Measurements from ENCODE around the gene MSRB2. TPM values are rescaled to one million over a fixed set of nuclear protein-coding genes. Genes with fewer than 3 reads are reported as not detected.

Gene MSRB2
- total RNA-seq: 9.9 and 12.3 TPM in 2 replicates

GRCh38 chr10:23095404-23095965 is at the start of gene MSRB2:
TSS of gene MSRB2 (plus strand) at chr10:23095579. CDS start at chr10:23095609, 30 bp downstream.

Other genes with a start within 250 kb of the MSRB2 start
- under 0.01 and 0.21 TPM in 2 replicates for gene ARMC3, start 167.5 kb upstream of the MSRB2 start, total RNA-seq
- gene PTF1A, start 96.7 kb downstream of the MSRB2 start, total RNA-seq: not detected in 2 replicates
- under 0.01 TPM in 1 of 2 replicates, not detected in the other for gene C10orf67, start 249.2 kb downstream of the MSRB2 start, total RNA-seq